Liver (tissue), 9 donors: ENCODE measurements around the gene MARK3. TPM values are rescaled to one million over a fixed set of nuclear protein-coding genes. Genes with fewer than 3 reads are reported as not detected.

Source experiments
- DNase-seq: peaks from one replicate; pipeline ENCODE4 v3.0.0-alpha.2; 2017; ENCODE audit warnings: low spot score
- H3K27ac ChIP-seq, 2 donors: one replicate each; pipeline ENCODE4 v1.7.0; 2013; ENCODE audit warnings: inconsistent platforms in 2 of 2, low read length in 2 of 2, control low read depth in 1 of 2, low read depth in 1 of 2, mild to moderate bottlenecking in 1 of 2
- H3K27me3 ChIP-seq, 4 donors: one replicate each; pipeline versions ENCODE4 v1.6.1 to v1.7.0; 2013; ENCODE audit warnings: low read length in 3 of 4, inconsistent platforms in 1 of 4, mild to moderate bottlenecking in 1 of 4, moderate library complexity in 1 of 4; ENCODE audit not compliant: control insufficient read depth in 4 of 4, insufficient read depth in 4 of 4
- H3K36me3 ChIP-seq, 4 donors: one replicate each; pipeline versions ENCODE4 v1.6.1 to v1.7.0; 2013; ENCODE audit warnings: low read length in 3 of 4, mild to moderate bottlenecking in 3 of 4, low read depth in 1 of 4, moderate library complexity in 1 of 4; ENCODE audit not compliant: control insufficient read depth in 4 of 4, insufficient read depth in 3 of 4
- H3K4me1 ChIP-seq, 4 donors: one replicate each; pipeline versions ENCODE4 v1.6.1 to v1.7.0; 2013; ENCODE audit warnings: low read length in 3 of 4, mild to moderate bottlenecking in 3 of 4, moderate library complexity in 1 of 4; ENCODE audit not compliant: control insufficient read depth in 4 of 4, insufficient read depth in 4 of 4
- H3K4me3 ChIP-seq, 3 donors: one replicate each; pipeline versions ENCODE4 v1.6.1 to v1.7.0; 2013; ENCODE audit warnings: low read length in 3 of 3, control low read depth in 1 of 3, low read depth in 1 of 3, mild to moderate bottlenecking in 1 of 3
- H3K9ac ChIP-seq, 2 donors: one replicate each; pipeline ENCODE4 v1.7.0; 2013; ENCODE audit warnings: low read length in 2 of 2, mild to moderate bottlenecking in 2 of 2, moderate library complexity in 2 of 2, control low read depth in 1 of 2, low read depth in 1 of 2
- H3K9me3 ChIP-seq, 4 donors: one replicate each; pipeline versions ENCODE4 v1.6.1 to v1.7.0; 2013; ENCODE audit warnings: low read length in 3 of 4; ENCODE audit not compliant: control insufficient read depth in 4 of 4
- ATF3 ChIP-seq: IDR thresholded peaks from 2 replicates; pipeline ENCODE4 v1.6.1; 2016; ENCODE audit warnings: antibody characterized with exemption
- CTCF ChIP-seq: fragments of 150-350 bp; IDR thresholded peaks from 2 replicates; pipeline ENCODE4 v1.5.1; 2017; ENCODE audit warnings: improper control_type of control experiment, low read depth, low read length; ENCODE audit not compliant: missing input control
- EGR1 ChIP-seq, 2 donors: IDR thresholded peaks; 2 replicates each; pipeline ENCODE4 v1.6.1; 2016 to 2018; ENCODE audit warnings: antibody characterized with exemption in 2 of 2, low read depth in 2 of 2
- FOXA1 ChIP-seq: IDR thresholded peaks from 2 replicates; pipeline ENCODE4 v1.6.1; 2016; ENCODE audit warnings: antibody characterized with exemption
- FOXA2 ChIP-seq: IDR thresholded peaks from 2 replicates; pipeline ENCODE4 v1.6.1; 2016; ENCODE audit warnings: antibody characterized with exemption
- GABPA ChIP-seq, 2 donors: IDR thresholded peaks in 1 of 2; conservative IDR thresholded peaks in 1 of 2; 2 replicates each; pipeline ENCODE4 v1.6.1; 2016; ENCODE audit warnings: antibody characterized with exemption in 2 of 2, mild to moderate bottlenecking in 1 of 2, moderate library complexity in 1 of 2
- HNF4A ChIP-seq, 2 donors: conservative IDR thresholded peaks; 2 replicates each; pipeline ENCODE4 v1.6.1; 2016; ENCODE audit warnings: antibody characterized with exemption in 2 of 2, mild to moderate bottlenecking in 2 of 2
- HNF4G ChIP-seq: IDR thresholded peaks from 2 replicates; pipeline ENCODE4 v1.6.1; 2016; ENCODE audit warnings: antibody characterized with exemption
- JUND ChIP-seq, 2 donors: IDR thresholded peaks; 2 replicates each; pipeline ENCODE4 v1.6.1; 2016; ENCODE audit warnings: antibody characterized with exemption in 2 of 2
- MAX ChIP-seq: IDR thresholded peaks from 2 replicates; pipeline ENCODE4 v1.6.1; 2016; ENCODE audit warnings: antibody characterized with exemption
- NR2F2 ChIP-seq: IDR thresholded peaks from 2 replicates; pipeline ENCODE4 v1.6.1; 2016; ENCODE audit warnings: antibody characterized with exemption
- RAD21 ChIP-seq, 2 donors: IDR thresholded peaks; 2 replicates each; pipeline ENCODE4 v1.6.1; 2016; ENCODE audit warnings: antibody characterized with exemption in 2 of 2, mild to moderate bottlenecking in 2 of 2
- REST ChIP-seq: IDR thresholded peaks from 2 replicates; pipeline ENCODE4 v1.6.1; 2016; ENCODE audit warnings: antibody characterized with exemption, mild to moderate bottlenecking
- RXRA ChIP-seq, 2 donors: IDR thresholded peaks; 2 replicates each; pipeline ENCODE4 v1.6.1; 2017 to 2018; ENCODE audit warnings: antibody characterized with exemption in 2 of 2, mild to moderate bottlenecking in 1 of 2
- SP1 ChIP-seq: IDR thresholded peaks from 2 replicates; pipeline ENCODE4 v1.6.1; 2018; ENCODE audit warnings: antibody characterized with exemption, mild to moderate bottlenecking
- TAF1 ChIP-seq: conservative IDR thresholded peaks from 2 replicates; pipeline ENCODE4 v1.6.1; 2016; ENCODE audit warnings: antibody characterized with exemption, mild to moderate bottlenecking
- YY1 ChIP-seq: IDR thresholded peaks from 2 replicates; pipeline ENCODE4 v1.6.1; 2016; ENCODE audit warnings: antibody characterized with exemption, mild to moderate bottlenecking
- ZBTB33 ChIP-seq: IDR thresholded peaks from 2 replicates; pipeline ENCODE4 v1.6.1; 2016; ENCODE audit warnings: antibody characterized with exemption
- WGBS: extraction: QIAGEN DNeasy Blood & Tissue Kit; methylation state at CpG from one replicate; pipeline ENCODE4 v1.1.7; 2013; 5-methylcytosine and 5-hydroxymethylcytosine counted together
- polyA plus RNA-seq, 2 donors: library from polyadenylated mRNA; stranded (reverse) in 1 of 2; unstranded in 1 of 2; fragments of 200-250 nt in 1 of 2; fragments of >200 nt in 1 of 2; fragmentation: Nextera tagmentation in 1 of 2; extraction: Ambion mirVana in 1 of 2; gene quantifications; one replicate each; pipeline versions ENCODE4 v1.2.1 to v1.2.3, GENCODE V29; 2013 to 2015
- total RNA-seq, 2 donors: library from RNA; depleted of rRNA; stranded (reverse); fragments of >200 nt; gene quantifications; one replicate each; pipeline ENCODE4 v1.2.3, GENCODE V29; 2014
- donor health status: healthy.
- donor health status: healthy.
- donor health status: healthy.
- donor health status: healthy.
- donor health status: healthy.

MARK3 gene
- total and polyA plus RNA-seq, 4 donors: 14.1 to 86.0 (median 33.0) TPM

- Histone ChIP-seq H3K4me3 (no peak overlapping the region), H3K36me3 (peaks cover 9 to 47% (median 31%) of the 10 kb centered on the region in 4 donors), H3K9me3 (no peaks in the 10 kb centered on the region), H3K27me3 (no peaks in the 10 kb centered on the region), H3K4me1 (peaks cover 0 to 2% (median under 1%) of the 10 kb centered on the region in 4 donors), H3K27ac (no peak overlapping the region), H3K9ac (no peak overlapping the region)
- DNase-seq: no peak
- TF ChIP-seq RXRA (IDR thresholded peaks at IDR 0.05) (no peak), GABPA (IDR thresholded peaks at IDR 0.05 in 1 of 2, conservative IDR thresholded peaks at IDR 0.05 in 1 of 2) (no peak), YY1 (no peak), HNF4A (conservative IDR thresholded peaks at IDR 0.05) (no peak), SP1 (no peak), NR2F2 (no peak), CTCF (no peak), ATF3 (no peak), HNF4G (no peak), JUND (IDR thresholded peaks at IDR 0.05) (no peak), FOXA2 (no peak), FOXA1 (no peak), RAD21 (IDR thresholded peaks at IDR 0.05) (no peak), REST (no peak), TAF1 (no peak), MAX (no peak), EGR1 (IDR thresholded peaks at IDR 0.05; ENCODE audit: low read depth in 2 of 2) (no peak), ZBTB33 (no peak)
- 84% methylated on average over 11 of the region's 11 CpGs for WGBS
Measured at GRCh38 chr14:103501041-103501870, 116.0 kb downstream of the MARK3 start.
